Endothelial cell of hepatic sinusoid (primary cell): ENCODE results near the gene FMN1.

Source experiments
- in situ Hi-C: cut with HindIII; loops from 2 replicates; pipeline ENCODE4 v1.10.0; 2017; ENCODE audit warnings: low sequenced_read_pairs

The FMN1 gene

GRCh38 chr15:32942401-32942841 lies 252.1 kb downstream of the FMN1 start:
- in situ Hi-C loops: loop anchor here (5.0 kb wide), 1 partner anchor 35 kb away; no protein-coding TSS in a partner anchor

GRCh38 chr15:32941823-32942222 lies 252.7 kb downstream of the FMN1 start:
- in situ Hi-C loops: loop anchor here (5.0 kb wide), 1 partner anchor 35 kb away; no protein-coding TSS in a partner anchor

DNA sequence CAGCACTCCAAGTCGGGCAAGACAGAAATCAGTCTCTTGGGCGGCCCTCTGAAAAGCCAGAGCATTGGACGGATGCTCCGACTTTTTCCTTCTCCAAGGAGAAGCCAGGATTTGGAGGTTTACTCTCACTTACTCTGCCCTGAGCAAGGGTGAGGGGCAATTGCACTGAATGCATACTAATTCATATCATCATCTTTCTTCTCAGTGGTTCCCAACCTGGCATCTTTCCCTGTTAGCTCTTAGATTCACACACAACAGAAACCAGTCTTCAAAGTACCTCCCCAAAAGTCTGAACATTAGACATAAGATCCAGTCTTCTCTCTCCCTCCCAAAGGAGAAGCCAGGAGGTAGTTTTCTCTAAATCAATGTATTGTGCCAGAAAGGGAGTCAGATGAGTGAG lies 257.5 kb downstream of the FMN1 start:
- in situ Hi-C loops: no loop called here

DNA sequence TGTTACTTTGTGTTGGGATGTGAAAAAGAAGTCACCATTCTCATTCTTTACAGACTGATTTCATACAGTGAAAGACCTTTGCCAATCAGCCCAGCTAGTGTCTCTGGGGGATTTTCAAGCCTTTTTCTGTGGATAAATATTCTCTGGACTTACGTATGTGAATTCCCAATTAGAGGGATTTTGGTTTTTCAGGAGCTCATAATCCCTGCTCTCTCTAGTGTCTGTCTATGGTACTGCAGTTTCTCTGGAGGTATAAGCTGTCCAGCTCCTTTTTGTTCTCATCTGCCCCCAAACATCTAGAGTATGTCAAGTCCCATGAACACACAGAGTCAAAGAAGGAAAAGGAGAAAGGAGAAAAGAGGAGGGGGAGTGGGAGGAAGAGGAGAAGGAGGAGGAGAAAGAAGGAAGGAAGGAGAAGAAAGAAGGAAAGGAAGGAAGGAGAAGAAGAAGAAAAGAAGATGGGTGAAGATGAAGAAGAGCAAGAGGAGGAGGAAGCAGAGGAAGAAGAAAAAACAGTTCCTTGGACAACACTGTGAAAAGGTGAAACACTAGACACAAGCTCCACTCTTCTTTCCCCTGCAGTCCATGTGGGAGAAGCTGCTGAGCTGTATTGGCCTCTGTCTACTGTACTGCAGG lies 258.1 kb downstream of the FMN1 start:
- in situ Hi-C loops: no loop called here

DNA sequence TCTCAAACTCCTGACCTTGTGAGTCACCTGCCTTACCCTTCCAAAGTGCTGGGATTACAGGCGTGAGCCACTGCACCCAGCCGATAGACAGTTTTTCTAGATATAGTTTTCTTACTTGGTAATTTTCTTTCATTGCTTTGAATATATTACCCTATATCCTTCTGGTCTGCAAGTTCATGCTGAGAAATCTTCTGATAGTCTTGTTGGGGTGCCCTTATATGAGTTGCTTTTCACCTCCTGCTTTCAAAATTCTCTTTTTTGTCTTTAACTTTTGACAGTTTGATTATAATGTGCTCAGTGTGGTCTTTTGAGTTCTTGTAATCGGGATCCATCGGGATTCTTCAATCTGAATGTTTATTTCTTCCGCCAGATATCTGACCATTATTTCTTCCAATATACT lies 259.4 kb downstream of the FMN1 start:
- in situ Hi-C loops: no loop called here

DNA sequence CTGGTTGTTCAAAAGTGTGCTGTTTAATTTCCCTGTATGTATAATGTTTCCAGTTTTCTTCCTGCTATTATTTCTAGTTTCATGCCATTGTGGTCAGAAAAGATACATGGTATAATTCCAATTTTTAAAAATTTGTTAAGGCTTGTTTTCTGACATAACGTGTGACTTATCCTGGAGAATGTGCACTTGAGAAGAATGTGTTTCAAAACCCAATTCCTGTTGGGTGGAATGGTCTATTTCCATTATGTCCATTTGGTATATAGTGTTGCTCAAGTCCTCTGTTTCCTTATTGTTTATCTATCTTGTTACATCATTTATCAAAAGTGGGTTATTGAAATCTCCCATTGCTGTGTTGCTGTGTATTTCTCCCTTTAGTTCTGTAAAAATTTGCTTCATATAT lies 261.3 kb downstream of the FMN1 start:
- in situ Hi-C loops: loop anchor here (5.0 kb wide), 1 partner anchor 71 kb away; no protein-coding TSS in a partner anchor

DNA sequence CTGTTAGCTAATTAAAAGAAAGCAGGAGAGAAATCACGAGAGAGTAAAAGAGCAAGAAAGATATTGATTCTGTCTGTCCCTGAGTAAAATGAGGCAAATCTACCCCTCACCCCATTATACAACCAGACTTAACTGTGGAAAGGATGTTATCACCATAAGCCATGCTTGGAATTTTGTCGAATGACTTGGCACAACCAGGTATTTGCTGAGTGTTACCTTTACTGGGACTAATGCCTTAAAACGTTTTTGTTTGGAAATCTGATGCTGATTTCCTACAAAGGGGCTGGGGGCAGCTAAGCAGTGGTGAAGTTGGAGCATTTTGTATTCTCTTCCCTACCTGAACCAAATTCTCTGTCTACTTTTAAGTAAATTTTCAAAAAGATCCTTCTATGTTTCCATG lies 265.6 kb downstream of the FMN1 start:
- in situ Hi-C loops: no loop called here

DNA sequence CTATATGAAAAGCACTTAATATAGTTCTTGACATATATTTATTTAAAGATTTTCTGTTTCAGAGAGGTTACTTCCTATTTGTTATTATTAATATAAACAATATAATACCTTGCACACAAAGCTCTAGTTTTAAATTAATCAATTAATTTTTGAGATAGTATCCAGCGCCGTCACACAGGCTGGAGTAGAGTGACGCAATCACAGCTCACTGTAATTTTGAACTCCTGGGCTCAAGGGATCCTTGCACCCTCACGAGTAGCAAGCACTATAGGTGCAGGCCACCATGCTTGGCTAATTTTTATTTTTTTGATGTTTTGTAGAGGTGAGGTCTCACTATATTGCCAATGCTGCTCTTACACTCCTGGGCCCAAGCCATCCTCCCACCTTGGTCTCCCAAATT lies 267.4 kb downstream of the FMN1 start:
- in situ Hi-C loops: no loop called here

- in situ Hi-C loops: no loop called here
Measured at GRCh38 chr15:32923176-32923575, 271.3 kb downstream of the FMN1 start.

GRCh38 chr15:32922541-32922940 lies 272.0 kb downstream of the FMN1 start:
- in situ Hi-C loops: no loop called here

DNA sequence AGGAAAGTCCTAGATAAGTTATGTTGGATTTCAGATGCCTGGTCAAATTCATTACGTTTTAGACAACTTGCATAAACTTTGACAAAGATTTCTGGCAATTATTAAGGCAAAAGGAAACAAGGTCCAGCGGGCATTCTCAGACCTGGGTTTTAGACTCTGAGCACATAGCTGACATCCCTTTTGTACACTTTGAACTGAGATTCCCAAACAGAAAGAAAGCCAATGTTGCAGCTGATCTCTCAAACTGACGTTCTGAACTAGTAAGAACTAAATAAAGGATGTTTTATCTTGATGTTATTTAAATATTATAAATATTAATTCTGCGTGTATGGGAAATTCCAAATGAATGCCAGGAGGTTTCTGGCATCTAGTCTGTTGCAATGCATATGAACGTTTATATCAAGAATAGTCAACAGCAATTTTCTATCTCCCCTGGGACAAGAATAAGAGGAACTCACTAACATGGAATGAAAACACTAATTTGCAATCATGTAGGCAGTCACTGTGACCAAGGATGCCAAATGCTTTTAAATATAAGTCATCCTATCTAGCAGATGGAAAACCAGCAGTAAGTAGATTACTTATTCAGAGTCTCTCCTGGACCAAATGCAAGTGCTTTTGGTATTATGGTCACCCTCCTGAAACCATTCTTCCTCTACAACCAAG lies 274.6 kb downstream of the FMN1 start:
- in situ Hi-C loops: no loop called here

- in situ Hi-C loops: no loop called here
Measured at GRCh38 chr15:32918547-32918946, 276.0 kb downstream of the FMN1 start.

GRCh38 chr15:32910839-32911238 lies 283.7 kb downstream of the FMN1 start:
- in situ Hi-C loops: loop anchor here (5.0 kb wide), 1 partner anchor 34 kb away; no protein-coding TSS in a partner anchor

GRCh38 chr15:32909431-32909830 lies 285.1 kb downstream of the FMN1 start:
- in situ Hi-C loops: loop anchor here (5.0 kb wide), 2 partner anchors 33 to 68 kb away; no protein-coding TSS in a partner anchor

GRCh38 chr15:32908872-32909271 lies 285.6 kb downstream of the FMN1 start:
- in situ Hi-C loops: loop anchor here (5.0 kb wide), 2 partner anchors 33 to 68 kb away; no protein-coding TSS in a partner anchor

DNA sequence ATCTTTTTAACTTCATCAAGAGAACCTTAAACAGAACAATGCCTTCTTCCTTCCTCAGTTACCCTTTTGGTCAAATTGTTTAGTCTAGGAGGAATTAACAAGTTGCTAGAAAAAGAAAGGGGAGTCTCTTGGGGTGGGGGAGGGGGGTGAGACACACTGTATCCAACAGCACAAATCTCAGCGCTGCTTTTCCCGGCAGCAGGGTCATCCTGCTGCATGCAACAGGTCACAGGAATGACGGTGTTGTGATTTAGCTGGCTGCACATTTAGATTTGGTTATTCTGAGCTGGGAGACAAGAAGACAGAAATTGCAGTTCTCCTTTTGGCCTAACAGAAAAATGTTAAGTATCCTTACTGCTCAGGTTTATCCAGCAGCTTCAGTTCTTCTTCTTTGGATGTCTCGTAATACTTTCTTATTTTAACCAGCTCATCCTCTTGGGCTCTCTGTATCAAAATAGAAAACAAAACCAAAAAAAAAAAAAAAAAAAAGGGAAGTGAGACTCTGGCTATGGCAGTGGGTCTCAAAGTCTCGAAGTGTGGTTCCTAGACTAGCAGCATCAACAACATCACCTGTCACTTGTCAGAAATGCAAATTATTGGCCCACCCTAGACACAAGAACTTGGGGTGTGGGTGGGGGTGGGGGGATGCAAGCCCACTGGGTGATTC lies 286.2 kb downstream of the FMN1 start:
- in situ Hi-C loops: loop anchor here (5.0 kb wide), 2 partner anchors 34 to 69 kb away; no protein-coding TSS in a partner anchor

- in situ Hi-C loops: loop anchor here (5.0 kb wide), 2 partner anchors 37 to 72 kb away; no protein-coding TSS in a partner anchor
Measured at GRCh38 chr15:32905481-32905880, 289.0 kb downstream of the FMN1 start.

DNA sequence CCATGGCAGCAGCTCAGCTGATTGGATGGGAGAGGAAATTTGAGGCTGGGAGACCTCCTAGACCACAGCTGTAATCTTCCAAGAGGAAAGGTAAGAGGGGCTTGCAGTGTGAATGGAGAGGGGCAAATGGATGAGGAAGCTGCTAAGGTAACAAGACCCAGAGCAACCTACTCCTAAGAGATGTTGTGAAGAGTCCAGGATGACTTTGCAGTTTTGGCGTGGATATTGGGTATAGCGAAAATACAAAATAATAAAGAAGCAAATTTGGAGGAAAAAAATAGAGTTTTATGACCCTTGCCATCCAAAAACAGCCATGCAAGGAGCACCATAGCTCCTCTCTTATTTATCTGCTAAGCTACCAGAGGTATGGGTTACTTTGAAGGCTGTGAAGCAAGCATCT lies 290.1 kb downstream of the FMN1 start:
- in situ Hi-C loops: no loop called here

DNA sequence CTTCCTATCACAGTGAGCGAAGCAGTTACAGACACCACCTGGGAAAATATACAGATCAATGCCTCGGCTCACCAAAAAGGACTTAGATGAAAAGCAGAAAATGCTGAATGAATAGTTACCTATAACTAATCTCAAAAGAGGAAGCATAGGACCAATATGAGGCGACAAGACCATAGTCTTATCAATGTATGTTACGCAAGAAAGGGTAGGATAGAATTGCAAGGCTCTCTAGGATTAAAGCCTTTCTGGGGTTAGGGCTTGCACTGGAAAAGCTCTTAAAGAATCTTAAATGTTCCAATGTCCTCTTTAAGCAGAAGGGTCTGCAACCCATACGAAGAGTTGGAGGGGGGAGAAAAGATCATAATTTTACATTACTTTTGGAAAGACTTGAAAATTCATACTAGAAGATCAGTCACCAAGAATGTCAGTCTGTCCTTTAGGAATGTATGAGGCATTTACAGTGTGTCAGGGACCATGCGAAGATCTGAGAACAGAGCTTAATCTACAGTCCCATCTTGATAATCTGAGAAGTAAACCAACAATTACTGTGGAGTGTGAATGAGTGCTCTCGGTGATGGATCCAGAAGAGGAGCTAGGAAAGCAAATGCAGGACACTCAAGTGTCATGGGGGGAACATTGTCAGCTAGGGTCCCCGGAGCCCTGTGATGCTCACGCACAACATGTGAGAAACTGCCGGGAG lies 290.8 kb downstream of the FMN1 start:
- in situ Hi-C loops: no loop called here

- in situ Hi-C loops: no loop called here
Measured at GRCh38 chr15:32901995-32902394, 292.5 kb downstream of the FMN1 start.

GRCh38 chr15:32901192-32901591 lies 293.3 kb downstream of the FMN1 start:
- in situ Hi-C loops: no loop called here
